Muscle layer of duodenum (tissue), 2 donors: ENCODE data around the gene BAIAP2L2.
"Not testable (repeated sequence)": the region's sequence is repeated elsewhere in the genome, so short reads cannot be mapped to it uniquely, and the experiment has no call there.

ENCODE experiments used
- H3K27ac ChIP-seq: one replicate; pipeline ENCODE4 v1.7.0; 2013; ENCODE audit warnings: mild to moderate bottlenecking, low read length
- H3K27me3 ChIP-seq: one replicate; pipeline ENCODE4 v1.7.0; 2013; ENCODE audit warnings: low read depth, mild to moderate bottlenecking, control low read depth, low read length
- H3K36me3 ChIP-seq, 2 donors: one replicate each; pipeline ENCODE4 v1.7.0; 2013; ENCODE audit warnings: low read length in 2 of 2, control low read depth in 1 of 2, mild to moderate bottlenecking in 1 of 2; ENCODE audit not compliant: insufficient read depth in 2 of 2, control insufficient read depth in 1 of 2
- H3K4me1 ChIP-seq, 2 donors: one replicate each; pipeline ENCODE4 v1.7.0; 2013; ENCODE audit warnings: low read length in 2 of 2, mild to moderate bottlenecking in 2 of 2, control low read depth in 1 of 2, moderate library complexity in 1 of 2; ENCODE audit not compliant: insufficient read depth in 2 of 2, control insufficient read depth in 1 of 2
- H3K4me3 ChIP-seq, 2 donors: one replicate each; pipeline ENCODE4 v1.7.0; 2013; ENCODE audit warnings: low read length in 2 of 2, low read depth in 1 of 2, mild to moderate bottlenecking in 1 of 2
- H3K9me3 ChIP-seq, 2 donors: one replicate each; pipeline ENCODE4 v1.7.0; 2013; ENCODE audit warnings: low read length in 2 of 2, control low read depth in 1 of 2, mild to moderate bottlenecking in 1 of 2; ENCODE audit not compliant: control insufficient read depth in 1 of 2
- donor health status: healthy.

Gene BAIAP2L2

GRCh38 chr22:38085501-38085900, 25.0 kb downstream of the BAIAP2L2 start:
- Histone ChIP-seq H3K4me3 (no peak overlapping the region), H3K27ac (no peak overlapping the region), H3K36me3 (no peaks in the 10 kb centered on the region), H3K4me1 (peaks cover 0 to 28% of the 10 kb centered on the region in 2 donors), H3K9me3 (no peaks in the 10 kb centered on the region), H3K27me3 (peaks cover 18% of the 10 kb centered on the region)

- Histone ChIP-seq H3K27me3 (peaks cover 21% of the 10 kb centered on the region), H3K4me1 (peaks cover 0 to 28% of the 10 kb centered on the region in 2 donors), H3K4me3 (no peak overlapping the region), H3K36me3 (no peaks in the 10 kb centered on the region), H3K9me3 (no peaks in the 10 kb centered on the region), H3K27ac (no peak overlapping the region)
These were observed 25.4 kb downstream of the BAIAP2L2 start for GRCh38 chr22:38085056-38085455.

- Histone ChIP-seq H3K4me3 (no peak within 1 kb of the TSS), H3K27me3 (peaks cover 21% of the 10 kb centered on the region)
These were observed 26.4 kb downstream of the BAIAP2L2 start, which contains the start of gene SLC16A8 for GRCh38 chr22:38083931-38084631. SLC16A8 (minus strand) TSS chr22:38084184; CDS start chr22:38082873, 1,311 bp downstream.

GRCh38 chr22:38082986-38083710, 27.3 kb downstream of the BAIAP2L2 start:
- no peak overlapping the region for H3K27ac ChIP-seq
- no peaks in the 10 kb centered on the region for H3K36me3 ChIP-seq
- peaks cover 21% of the 10 kb centered on the region for H3K27me3 ChIP-seq
- H3K4me3 ChIP-seq, result no peak overlapping the region
- peaks cover 0 to 23% of the 10 kb centered on the region in 2 donors for H3K4me1 ChIP-seq
- no peaks in the 10 kb centered on the region for H3K9me3 ChIP-seq

More at GRCh38 chr22:38083931-38084631, 26.4 kb downstream of the BAIAP2L2 start, which contains the start of gene SLC16A8:
- Histone ChIP-seq H3K9me3 (no peaks in the 10 kb centered on the region), H3K27ac (no peak within 1 kb of the TSS), H3K36me3 (no peaks in the 10 kb centered on the region), H3K4me1 (peaks cover 0 to 28% of the 10 kb centered on the region in 2 donors)

- peaks cover 0 to 23% of the 10 kb centered on the region in 2 donors for H3K4me1 ChIP-seq
- peaks cover 19% of the 10 kb centered on the region for H3K27me3 ChIP-seq
- no peaks in the 10 kb centered on the region for H3K36me3 ChIP-seq
- peak overlapping the region in 1 of 2 donors; percentile 53 for H3K4me3 ChIP-seq
- no peaks in the 10 kb centered on the region for H3K9me3 ChIP-seq
- no peak overlapping the region for H3K27ac ChIP-seq
These were observed 28.3 kb downstream of the BAIAP2L2 start for GRCh38 chr22:38081941-38082828.

- Histone ChIP-seq H3K4me1 (peaks cover 0 to 23% of the 10 kb centered on the region in 2 donors), H3K9me3 (no peaks in the 10 kb centered on the region), H3K36me3 (no peaks in the 10 kb centered on the region), H3K4me3 (peak overlapping the region in 1 of 2 donors; percentile 53), H3K27ac (no peak overlapping the region), H3K27me3 (peaks cover 19% of the 10 kb centered on the region)
These were observed 28.9 kb downstream of the BAIAP2L2 start for GRCh38 chr22:38081636-38081940.

GRCh38 chr22:38080850-38081635, 29.4 kb downstream of the BAIAP2L2 start:
- peak overlapping the region in 1 of 2 donors; percentile 53 for H3K4me3 ChIP-seq
- H3K27ac ChIP-seq, result no peak overlapping the region
- H3K9me3 ChIP-seq, result no peaks in the 10 kb centered on the region
- peaks cover 19% of the 10 kb centered on the region for H3K27me3 ChIP-seq
- no peaks in the 10 kb centered on the region for H3K36me3 ChIP-seq
- H3K4me1 ChIP-seq, result peaks cover 0 to 23% of the 10 kb centered on the region in 2 donors

GRCh38 chr22:38080474-38080849, 30.0 kb downstream of the BAIAP2L2 start:
- H3K9me3 ChIP-seq, result no peaks in the 10 kb centered on the region
- H3K4me3 ChIP-seq, result peak overlapping the region in 1 of 2 donors; percentile 53
- H3K36me3 ChIP-seq, result no peaks in the 10 kb centered on the region
- H3K27ac ChIP-seq, result no peak overlapping the region
- H3K27me3 ChIP-seq, result peaks cover 19% of the 10 kb centered on the region
- peaks cover 0 to 23% of the 10 kb centered on the region in 2 donors for H3K4me1 ChIP-seq

- Histone ChIP-seq H3K4me1 (peaks cover 0 to 23% of the 10 kb centered on the region in 2 donors), H3K4me3 (no peak overlapping the region), H3K27me3 (peaks cover 19% of the 10 kb centered on the region), H3K9me3 (no peaks in the 10 kb centered on the region), H3K36me3 (peaks cover 0 to 5% of the 10 kb centered on the region in 2 donors), H3K27ac (no peak overlapping the region)
These were observed 30.7 kb downstream of the BAIAP2L2 start for GRCh38 chr22:38079804-38080203.

- peaks cover 19% of the 10 kb centered on the region for H3K27me3 ChIP-seq
- H3K36me3 ChIP-seq, result peaks cover 0 to 11% of the 10 kb centered on the region in 2 donors
- H3K4me1 ChIP-seq, result peaks cover 0 to 23% of the 10 kb centered on the region in 2 donors
- H3K27ac ChIP-seq, H3K9me3 ChIP-seq, H3K4me3 ChIP-seq: not testable (repeated sequence)
These were observed 31.3 kb downstream of the BAIAP2L2 start for GRCh38 chr22:38079208-38079607.
